ENCODE data around the gene SEMA3E.

GRCh38 chr7:83475420-83475819 lies 173.5 kb downstream of the SEMA3E start:
- TF ChIP-seq GATA2 (CRISPR knock-in tag; IDR thresholded peaks at IDR 0.05) (no peak), EP300 (IDR thresholded peaks at IDR 0.05; ENCODE audit: borderline replicate concordance in 1 of 2, low read depth in 1 of 2, low read length in 1 of 2) (no peak)

All from SK-N-SH (cell line).